Measurements from ENCODE around the gene FILIP1.

Gene FILIP1

DNA sequence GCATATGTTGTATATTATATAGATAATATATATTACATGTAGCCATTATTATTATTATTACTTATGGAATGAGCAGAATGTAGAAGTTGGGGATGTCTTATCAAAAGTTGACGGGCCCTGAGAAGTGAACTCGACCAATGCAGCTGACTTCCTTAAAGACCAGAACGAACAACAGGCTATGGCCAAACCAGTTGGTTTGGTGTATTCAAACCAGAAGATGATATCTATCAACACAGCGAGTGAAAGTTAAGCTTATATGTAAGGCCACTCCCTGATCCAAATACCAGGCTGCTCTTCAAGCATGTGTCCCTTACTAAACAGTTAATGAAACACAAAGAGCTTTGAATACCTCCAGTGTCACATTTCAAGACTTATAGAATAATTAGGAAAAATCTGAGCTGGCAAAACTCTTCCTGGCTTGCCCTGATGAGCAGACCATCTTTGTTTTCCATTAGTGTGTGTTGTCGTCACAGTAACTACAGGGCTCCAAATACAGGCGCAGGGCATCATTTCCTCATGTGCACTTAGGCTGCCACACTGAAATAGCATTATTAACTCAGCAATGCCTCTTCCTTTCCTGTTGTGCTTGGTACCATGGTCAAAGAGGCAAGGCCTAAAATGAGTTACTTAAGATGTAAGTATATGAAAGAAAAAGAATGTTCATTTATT lies 6.6 kb downstream of the FILIP1 start:
- Histone ChIP-seq H3K9ac (ENCODE audit: low read depth, low read length, poor library complexity, severe bottlenecking) (no peak overlapping the region), H2AFZ (ENCODE audit: low read length) (no peak overlapping the region), H3K36me3 (ENCODE audit: insufficient read depth, low read length) (no peaks in the 10 kb centered on the region), H3K27me3 (ENCODE audit: insufficient read depth, low read length, poor library complexity, severe bottlenecking) (no peaks in the 10 kb centered on the region), H3F3A (ENCODE audit: low read depth) (no peaks in the 10 kb centered on the region), H4K20me1 (ENCODE audit: insufficient read depth, low read length, poor library complexity, severe bottlenecking) (no peaks in the 10 kb centered on the region), H3K9me3 (ENCODE audit: insufficient read depth, low read depth, low read length) (no peaks in the 10 kb centered on the region), H3K4me2 (ENCODE audit: low read depth, low read length, poor library complexity, severe bottlenecking) (no peak overlapping the region), H3K9me2 (replicated peaks; ENCODE audit: low read depth, low read length) (no peaks in the 10 kb centered on the region), H3K4me3 (ENCODE audit: low read length, poor library complexity, severe bottlenecking) (no peak overlapping the region), H3K4me1 (ENCODE audit: insufficient read depth, low read length, poor library complexity, severe bottlenecking) (no peaks in the 10 kb centered on the region), H3K79me2 (ENCODE audit: insufficient read depth, low read length) (no peaks in the 10 kb centered on the region)
- TF ChIP-seq, protein P1, sequence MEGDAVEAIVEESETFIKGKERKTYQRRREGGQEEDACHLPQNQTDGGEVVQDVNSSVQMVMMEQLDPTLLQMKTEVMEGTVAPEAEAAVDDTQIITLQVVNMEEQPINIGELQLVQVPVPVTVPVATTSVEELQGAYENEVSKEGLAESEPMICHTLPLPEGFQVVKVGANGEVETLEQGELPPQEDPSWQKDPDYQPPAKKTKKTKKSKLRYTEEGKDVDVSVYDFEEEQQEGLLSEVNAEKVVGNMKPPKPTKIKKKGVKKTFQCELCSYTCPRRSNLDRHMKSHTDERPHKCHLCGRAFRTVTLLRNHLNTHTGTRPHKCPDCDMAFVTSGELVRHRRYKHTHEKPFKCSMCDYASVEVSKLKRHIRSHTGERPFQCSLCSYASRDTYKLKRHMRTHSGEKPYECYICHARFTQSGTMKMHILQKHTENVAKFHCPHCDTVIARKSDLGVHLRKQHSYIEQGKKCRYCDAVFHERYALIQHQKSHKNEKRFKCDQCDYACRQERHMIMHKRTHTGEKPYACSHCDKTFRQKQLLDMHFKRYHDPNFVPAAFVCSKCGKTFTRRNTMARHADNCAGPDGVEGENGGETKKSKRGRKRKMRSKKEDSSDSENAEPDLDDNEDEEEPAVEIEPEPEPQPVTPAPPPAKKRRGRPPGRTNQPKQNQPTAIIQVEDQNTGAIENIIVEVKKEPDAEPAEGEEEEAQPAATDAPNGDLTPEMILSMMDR (conservative IDR thresholded peaks at IDR 0.05; ENCODE audit: low read length) = no peak
- no peak for TF ChIP-seq EZH2phosphoT487 (IDR thresholded peaks at IDR 0.05; ENCODE audit: borderline replicate concordance)

GRCh38 chr6:75484535-75484934 lies 9.1 kb downstream of the FILIP1 start:
- no peaks in the 10 kb centered on the region for H4K20me1 ChIP-seq (ENCODE audit: insufficient read depth, low read length, poor library complexity, severe bottlenecking)
- H3F3A ChIP-seq (ENCODE audit: low read depth) = no peaks in the 10 kb centered on the region
- H3K79me2 ChIP-seq (ENCODE audit: insufficient read depth, low read length) = no peaks in the 10 kb centered on the region
- H3K36me3 ChIP-seq (ENCODE audit: insufficient read depth, low read length) = no peaks in the 10 kb centered on the region
- H3K9ac ChIP-seq (ENCODE audit: low read depth, low read length, poor library complexity, severe bottlenecking) = no peak overlapping the region
- H3K4me2 ChIP-seq (ENCODE audit: low read depth, low read length, poor library complexity, severe bottlenecking) = no peak overlapping the region
- no peaks in the 10 kb centered on the region for H3K4me1 ChIP-seq (ENCODE audit: insufficient read depth, low read length, poor library complexity, severe bottlenecking)
- H3K4me3 ChIP-seq (ENCODE audit: low read length, poor library complexity, severe bottlenecking) = no peak overlapping the region
- no peak overlapping the region for H2AFZ ChIP-seq (ENCODE audit: low read length)
- no peaks in the 10 kb centered on the region for H3K9me3 ChIP-seq (ENCODE audit: insufficient read depth, low read depth, low read length)
- H3K9me2 ChIP-seq (replicated peaks; ENCODE audit: low read depth, low read length) = no peaks in the 10 kb centered on the region
- TF ChIP-seq, protein P1 (conservative IDR thresholded peaks at IDR 0.05; ENCODE audit: low read length) = no peak
- no peak for TF ChIP-seq EZH2phosphoT487 (IDR thresholded peaks at IDR 0.05; ENCODE audit: borderline replicate concordance)
- no peaks in the 10 kb centered on the region for H3K27me3 ChIP-seq (ENCODE audit: insufficient read depth, low read length, poor library complexity, severe bottlenecking)

- Histone ChIP-seq H3K4me3 (ENCODE audit: low read length, poor library complexity, severe bottlenecking) (no peak overlapping the region), H3K4me1 (ENCODE audit: insufficient read depth, low read length, poor library complexity, severe bottlenecking) (no peaks in the 10 kb centered on the region), H3K9me3 (ENCODE audit: insufficient read depth, low read depth, low read length) (no peaks in the 10 kb centered on the region), H2AFZ (ENCODE audit: low read length) (no peak overlapping the region), H3K9ac (ENCODE audit: low read depth, low read length, poor library complexity, severe bottlenecking) (no peak overlapping the region), H4K20me1 (ENCODE audit: insufficient read depth, low read length, poor library complexity, severe bottlenecking) (no peaks in the 10 kb centered on the region), H3K9me2 (replicated peaks; ENCODE audit: low read depth, low read length) (no peaks in the 10 kb centered on the region), H3K4me2 (ENCODE audit: low read depth, low read length, poor library complexity, severe bottlenecking) (no peak overlapping the region), H3K27me3 (ENCODE audit: insufficient read depth, low read length, poor library complexity, severe bottlenecking) (no peaks in the 10 kb centered on the region), H3K36me3 (ENCODE audit: insufficient read depth, low read length) (no peaks in the 10 kb centered on the region), H3K79me2 (ENCODE audit: insufficient read depth, low read length) (no peaks in the 10 kb centered on the region), H3F3A (ENCODE audit: low read depth) (no peaks in the 10 kb centered on the region)
- TF ChIP-seq EZH2phosphoT487 (IDR thresholded peaks at IDR 0.05; ENCODE audit: borderline replicate concordance) = no peak
- TF ChIP-seq, protein P1 (conservative IDR thresholded peaks at IDR 0.05; ENCODE audit: low read length) = no peak
These were observed 10.3 kb downstream of the FILIP1 start for GRCh38 chr6:75483136-75483952.

All from Loucy (cell line).